Endothelial cell of umbilical vein (primary cell): ENCODE data around the gene CYP2E1.
"Not testable (repeated sequence)": the region's sequence is repeated elsewhere in the genome, so short reads cannot be mapped to it uniquely, and the experiment has no call there.

Experiments used
- CTCF ChIP-seq, 2 donors: IDR thresholded peaks; 1 replicate in 1 of 2; 2 replicates in 1 of 2; pipeline ENCODE4 v1.5.1; 2011; ENCODE audit warnings: low read length in 2 of 2, mild to moderate bottlenecking in 2 of 2, moderate library complexity in 2 of 2, control low read depth in 1 of 2, inconsistent platforms in 1 of 2, low read depth in 1 of 2; ENCODE audit not compliant: insufficient read depth in 1 of 2; ENCODE audit errors: extremely low read depth in 1 of 2
- EZH2 ChIP-seq: IDR thresholded peaks from 2 replicates; pipeline ENCODE4 v1.6.1; 2012; ENCODE audit warnings: borderline replicate concordance, low read depth, mild to moderate bottlenecking, moderate library complexity, low read length, inconsistent platforms; ENCODE audit not compliant: severe bottlenecking
- FOS ChIP-seq: IDR thresholded peaks from 2 replicates; pipeline ENCODE4 v1.6.1; 2011; ENCODE audit warnings: mild to moderate bottlenecking, low read length, moderate library complexity, borderline replicate concordance; ENCODE audit not compliant: insufficient read depth
- JUN ChIP-seq: IDR thresholded peaks from 2 replicates; pipeline ENCODE4 v1.6.1; 2011; ENCODE audit warnings: borderline replicate concordance, low read depth; ENCODE audit not compliant: insufficient read length, insufficient read depth
- MYC ChIP-seq: IDR thresholded peaks from one replicate; pipeline ENCODE4 v1.6.1; 2011; ENCODE audit warnings: mild to moderate bottlenecking, low read depth, low read length
- POLR2A ChIP-seq: IDR thresholded peaks from 2 replicates; pipeline ENCODE4 v1.6.1; 2012; ENCODE audit warnings: low read depth, mild to moderate bottlenecking, control low read depth, low read length
- POLR2AphosphoS5 ChIP-seq: IDR thresholded peaks from 2 replicates; pipeline ENCODE4 v1.6.1; 2012; ENCODE audit warnings: low read depth, mild to moderate bottlenecking, control low read depth, low read length, moderate library complexity; ENCODE audit not compliant: insufficient read depth
- TF ChIP-seq, protein P1 (sequence below): IDR thresholded peaks from 2 replicates; pipeline ENCODE4 v1.6.1; 2011; ENCODE audit not compliant: insufficient read depth, insufficient read length

- not testable (repeated sequence) for TF ChIP-seq CTCF (IDR thresholded peaks at IDR 0.05; ENCODE audit: extremely low read depth in 1 of 2, insufficient read depth in 1 of 2, low read depth in 1 of 2, low read length in 2 of 2); POLR2AphosphoS5; EZH2; MYC; POLR2A; JUN; FOS
- TF ChIP-seq, protein P1, sequence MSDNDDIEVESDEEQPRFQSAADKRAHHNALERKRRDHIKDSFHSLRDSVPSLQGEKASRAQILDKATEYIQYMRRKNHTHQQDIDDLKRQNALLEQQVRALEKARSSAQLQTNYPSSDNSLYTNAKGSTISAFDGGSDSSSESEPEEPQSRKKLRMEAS, result not testable (repeated sequence)
These were observed 26.3 kb upstream of the CYP2E1 start for GRCh38 chr10:133500897-133501296.
